Right lobe of liver (tissue), 4 donors: ENCODE measurements around the gene HERC4.
A peak's percentile ranks its signal among the peaks of the same experiment; 100 is the strongest.

ENCODE experiments used
- POLR2A ChIP-seq: fragments of 450-650 bp; IDR thresholded peaks from one replicate; pipeline ENCODE4 v1.6.1; 2017; ENCODE audit warnings: antibody characterized with exemption, mild to moderate bottlenecking
- TF ChIP-seq, protein P1 (sequence below), 4 donors: fragments of 200-600 bp in 3 of 4; fragments of 450-650 bp in 1 of 4; IDR thresholded peaks; one replicate each; pipeline versions ENCODE4 v1.5.1 to v1.8.0; 2016 to 2022; ENCODE audit warnings: antibody characterized with exemption in 4 of 4, mild to moderate bottlenecking in 2 of 4
- donor health status: DM: no; HTN: no; CAD: no.
- donor health status: DM: no; HTN: no; CAD: no.
- donor health status: DM: no; HTN: yes; CAD: no.

DNA sequence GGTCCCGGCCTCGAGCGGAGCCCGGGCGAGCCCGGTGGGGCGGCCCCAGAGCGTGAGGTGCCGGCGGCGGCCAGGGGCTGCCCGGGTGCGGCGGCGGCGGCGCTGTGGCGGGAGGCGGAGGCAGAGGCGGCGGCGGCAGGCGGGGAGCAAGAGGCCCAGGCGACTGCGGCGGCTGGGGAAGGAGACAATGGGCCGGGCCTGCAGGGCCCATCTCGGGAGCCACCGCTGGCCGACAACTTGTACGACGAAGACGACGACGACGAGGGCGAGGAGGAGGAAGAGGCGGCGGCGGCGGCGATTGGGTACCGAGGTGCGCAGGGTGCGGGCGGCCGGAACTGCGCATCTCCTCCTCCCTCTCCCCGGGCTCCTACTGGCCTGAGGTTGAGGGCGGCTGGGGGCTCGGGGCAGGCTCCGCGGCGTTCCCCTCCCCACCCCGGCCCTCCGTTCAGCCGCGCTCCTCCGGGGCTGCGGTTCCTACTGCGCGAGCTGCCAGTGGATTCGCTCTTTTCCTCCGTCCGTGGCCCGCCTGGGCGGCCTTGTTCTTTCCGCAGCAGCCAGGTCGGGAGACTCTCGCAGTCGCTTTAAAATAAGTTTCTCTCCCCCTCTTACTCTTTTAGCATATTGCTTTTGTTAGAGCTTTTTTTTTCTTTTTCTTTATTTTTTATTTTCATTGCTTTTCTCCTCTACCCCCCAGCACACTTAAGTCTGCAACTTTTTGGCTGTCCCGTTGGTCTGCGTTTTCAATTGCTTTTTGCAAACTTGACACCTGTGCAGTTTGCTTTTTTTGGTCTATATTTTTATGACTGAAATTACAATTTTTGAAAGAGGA lies 190.0 kb downstream of the HERC4 start:
- TF ChIP-seq, protein P1, sequence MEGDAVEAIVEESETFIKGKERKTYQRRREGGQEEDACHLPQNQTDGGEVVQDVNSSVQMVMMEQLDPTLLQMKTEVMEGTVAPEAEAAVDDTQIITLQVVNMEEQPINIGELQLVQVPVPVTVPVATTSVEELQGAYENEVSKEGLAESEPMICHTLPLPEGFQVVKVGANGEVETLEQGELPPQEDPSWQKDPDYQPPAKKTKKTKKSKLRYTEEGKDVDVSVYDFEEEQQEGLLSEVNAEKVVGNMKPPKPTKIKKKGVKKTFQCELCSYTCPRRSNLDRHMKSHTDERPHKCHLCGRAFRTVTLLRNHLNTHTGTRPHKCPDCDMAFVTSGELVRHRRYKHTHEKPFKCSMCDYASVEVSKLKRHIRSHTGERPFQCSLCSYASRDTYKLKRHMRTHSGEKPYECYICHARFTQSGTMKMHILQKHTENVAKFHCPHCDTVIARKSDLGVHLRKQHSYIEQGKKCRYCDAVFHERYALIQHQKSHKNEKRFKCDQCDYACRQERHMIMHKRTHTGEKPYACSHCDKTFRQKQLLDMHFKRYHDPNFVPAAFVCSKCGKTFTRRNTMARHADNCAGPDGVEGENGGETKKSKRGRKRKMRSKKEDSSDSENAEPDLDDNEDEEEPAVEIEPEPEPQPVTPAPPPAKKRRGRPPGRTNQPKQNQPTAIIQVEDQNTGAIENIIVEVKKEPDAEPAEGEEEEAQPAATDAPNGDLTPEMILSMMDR (IDR thresholded peaks at IDR 0.05) = peak in 1 of 4 donors; percentile 13
- TF ChIP-seq POLR2A = peak; percentile 64
